Right lobe of liver (tissue), 4 donors: ENCODE data around the gene NDE1.

Experiments used
- POLR2A ChIP-seq: fragments of 450-650 bp; IDR thresholded peaks from one replicate; pipeline ENCODE4 v1.6.1; 2017; ENCODE audit warnings: antibody characterized with exemption, mild to moderate bottlenecking
- TF ChIP-seq, protein P1 (sequence below), 4 donors: fragments of 200-600 bp in 3 of 4; fragments of 450-650 bp in 1 of 4; IDR thresholded peaks; one replicate each; pipeline versions ENCODE4 v1.5.1 to v1.8.0; 2016 to 2022; ENCODE audit warnings: antibody characterized with exemption in 4 of 4, mild to moderate bottlenecking in 2 of 4
- donor health status: DM: no; HTN: no; CAD: no.
- donor health status: DM: no; HTN: no; CAD: no.
- donor health status: DM: no; HTN: yes; CAD: no.

- TF ChIP-seq, protein P1, sequence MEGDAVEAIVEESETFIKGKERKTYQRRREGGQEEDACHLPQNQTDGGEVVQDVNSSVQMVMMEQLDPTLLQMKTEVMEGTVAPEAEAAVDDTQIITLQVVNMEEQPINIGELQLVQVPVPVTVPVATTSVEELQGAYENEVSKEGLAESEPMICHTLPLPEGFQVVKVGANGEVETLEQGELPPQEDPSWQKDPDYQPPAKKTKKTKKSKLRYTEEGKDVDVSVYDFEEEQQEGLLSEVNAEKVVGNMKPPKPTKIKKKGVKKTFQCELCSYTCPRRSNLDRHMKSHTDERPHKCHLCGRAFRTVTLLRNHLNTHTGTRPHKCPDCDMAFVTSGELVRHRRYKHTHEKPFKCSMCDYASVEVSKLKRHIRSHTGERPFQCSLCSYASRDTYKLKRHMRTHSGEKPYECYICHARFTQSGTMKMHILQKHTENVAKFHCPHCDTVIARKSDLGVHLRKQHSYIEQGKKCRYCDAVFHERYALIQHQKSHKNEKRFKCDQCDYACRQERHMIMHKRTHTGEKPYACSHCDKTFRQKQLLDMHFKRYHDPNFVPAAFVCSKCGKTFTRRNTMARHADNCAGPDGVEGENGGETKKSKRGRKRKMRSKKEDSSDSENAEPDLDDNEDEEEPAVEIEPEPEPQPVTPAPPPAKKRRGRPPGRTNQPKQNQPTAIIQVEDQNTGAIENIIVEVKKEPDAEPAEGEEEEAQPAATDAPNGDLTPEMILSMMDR (IDR thresholded peaks at IDR 0.05): no peak
- no peak for TF ChIP-seq POLR2A
These were observed 66.8 kb downstream of the NDE1 start for GRCh38 chr16:15716694-15717447.
